ENCODE results near the gene FAM76B.

DNA sequence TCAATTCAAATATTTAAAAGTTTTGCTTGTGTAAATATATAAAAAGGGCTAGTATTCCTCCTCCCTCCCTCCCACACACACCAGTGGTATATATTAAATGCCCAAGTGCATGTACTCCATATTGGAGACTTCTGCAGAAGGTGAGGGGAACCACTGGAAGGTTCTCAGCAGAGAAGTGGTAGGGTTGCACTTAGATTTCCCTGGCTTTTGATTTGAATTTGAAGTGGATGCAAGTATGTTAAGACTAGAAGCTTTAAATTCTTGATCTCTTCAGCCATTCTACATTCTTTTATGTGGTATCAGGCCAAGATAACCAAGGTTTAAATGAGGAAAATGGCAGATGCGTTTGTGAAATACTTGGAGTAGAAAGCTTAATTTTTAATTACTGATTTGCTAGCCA is 43.8 kb upstream of the FAM76B start:
- TF ChIP-seq MAX (IDR thresholded peaks at IDR 0.05) (no peak), CTCF (IDR thresholded peaks at IDR 0.05) (no peak), POLR2A (IDR thresholded peaks at IDR 0.05; ENCODE audit: low read length) (no peak), MYC (IDR thresholded peaks at IDR 0.05; ENCODE audit: borderline replicate concordance, low read length) (no peak), HDAC2 (IDR thresholded peaks at IDR 0.05) (no peak), POLR2AphosphoS2 (conservative IDR thresholded peaks at IDR 0.05; ENCODE audit: low read length) (no peak), ELK1 (IDR thresholded peaks at IDR 0.05; ENCODE audit: low read depth, low read length) (no peak), CHD2 (IDR thresholded peaks at IDR 0.05; ENCODE audit: low read length, partially characterized antibody) (no peak), EP300 (IDR thresholded peaks at IDR 0.05) (no peak), EHF (CRISPR knock-in tag; IDR thresholded peaks at IDR 0.05) (no peak)
- TF ChIP-seq, protein P1, sequence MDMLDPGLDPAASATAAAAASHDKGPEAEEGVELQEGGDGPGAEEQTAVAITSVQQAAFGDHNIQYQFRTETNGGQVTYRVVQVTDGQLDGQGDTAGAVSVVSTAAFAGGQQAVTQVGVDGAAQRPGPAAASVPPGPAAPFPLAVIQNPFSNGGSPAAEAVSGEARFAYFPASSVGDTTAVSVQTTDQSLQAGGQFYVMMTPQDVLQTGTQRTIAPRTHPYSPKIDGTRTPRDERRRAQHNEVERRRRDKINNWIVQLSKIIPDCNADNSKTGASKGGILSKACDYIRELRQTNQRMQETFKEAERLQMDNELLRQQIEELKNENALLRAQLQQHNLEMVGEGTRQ (IDR thresholded peaks at IDR 0.05): no peak
